GM21447 (cell line): Measurements from ENCODE around the gene STK24.

Experiments
- ATAC-seq: cut with Tn5 transposase; IDR thresholded peaks from one replicate; pipeline ENCODE4 v1.9.1; 2021; ENCODE audit not compliant: unreplicated experiment

The STK24 gene

DNA sequence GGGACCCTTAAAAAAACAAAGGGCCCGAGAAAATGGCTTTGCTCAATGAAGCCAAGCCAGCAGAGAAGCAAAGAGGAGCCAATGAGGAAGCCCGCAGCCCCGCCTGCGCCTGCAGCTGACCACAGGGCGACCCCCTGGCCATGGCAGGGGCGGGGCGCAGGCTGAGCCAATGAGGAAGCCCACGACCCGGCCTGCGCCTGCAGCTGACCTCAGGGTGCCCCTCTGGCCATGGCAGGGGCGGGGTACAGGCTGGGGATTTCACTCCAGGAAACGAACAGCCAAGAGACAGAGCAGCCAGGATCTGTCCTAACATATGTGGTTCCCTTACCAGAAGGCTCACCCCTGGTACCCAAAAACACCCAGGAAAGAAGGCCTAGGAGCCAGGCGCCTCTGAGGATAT is 101.4 kb downstream of the STK24 start:
- ATAC-seq: no peak

DNA sequence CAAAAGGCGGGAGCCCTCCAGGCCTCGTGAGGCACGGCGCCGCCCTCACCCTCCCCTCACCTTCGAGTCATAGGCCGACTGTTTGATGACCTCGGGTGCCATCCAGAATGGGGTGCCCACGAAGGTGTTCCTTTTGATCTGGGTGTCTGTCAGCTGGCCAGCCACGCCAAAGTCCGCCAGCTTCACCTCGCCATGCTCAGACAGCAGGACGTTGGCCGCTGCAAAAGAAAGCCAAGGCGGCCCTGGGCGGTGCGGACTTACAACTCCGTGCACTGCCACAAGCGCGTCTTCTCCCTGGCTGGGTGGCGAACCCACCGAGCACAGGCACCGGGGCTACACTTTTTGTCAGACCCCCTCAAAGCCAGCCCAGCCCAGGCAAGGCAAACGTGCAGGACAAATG is 102.1 kb downstream of the STK24 start:
- ATAC-seq: no peak

DNA sequence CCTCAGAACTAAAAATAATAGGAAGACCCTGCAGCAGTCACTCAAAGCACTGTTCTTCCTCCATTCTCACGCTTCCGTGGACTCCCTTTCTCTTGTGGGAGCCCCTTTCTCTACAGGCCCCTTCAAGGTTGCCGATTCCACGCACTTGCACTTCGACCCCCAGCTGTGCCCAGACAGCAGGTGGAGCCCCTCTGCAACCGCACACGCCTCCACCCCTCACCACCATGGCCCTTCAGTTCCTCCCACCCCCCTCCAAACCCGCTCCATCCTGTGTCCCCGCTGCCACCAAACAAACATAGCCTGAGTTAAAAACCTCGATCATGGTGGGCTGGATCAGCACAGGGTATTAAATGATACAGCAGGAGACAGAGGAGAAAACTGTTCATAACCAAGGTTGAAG is 102.6 kb downstream of the STK24 start:
- ATAC-seq: no peak

DNA sequence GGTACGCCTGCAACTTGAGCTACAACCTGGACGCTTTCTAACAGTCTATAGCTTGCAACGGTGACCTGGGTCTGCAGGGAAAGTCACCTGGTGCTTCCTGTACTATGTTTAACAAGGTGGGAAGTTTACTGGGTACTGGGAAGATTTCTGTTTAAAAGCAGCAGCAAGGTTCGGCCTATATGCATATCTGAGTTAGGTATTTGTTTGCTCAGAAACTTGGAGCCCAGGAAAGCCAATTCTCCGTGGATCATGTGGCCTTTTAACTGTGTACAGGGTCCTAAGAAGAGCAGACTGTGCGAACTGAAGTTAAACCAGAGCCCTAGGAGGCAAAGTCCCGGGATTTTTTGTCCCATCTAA is 103.1 kb downstream of the STK24 start:
- no peak for ATAC-seq

DNA sequence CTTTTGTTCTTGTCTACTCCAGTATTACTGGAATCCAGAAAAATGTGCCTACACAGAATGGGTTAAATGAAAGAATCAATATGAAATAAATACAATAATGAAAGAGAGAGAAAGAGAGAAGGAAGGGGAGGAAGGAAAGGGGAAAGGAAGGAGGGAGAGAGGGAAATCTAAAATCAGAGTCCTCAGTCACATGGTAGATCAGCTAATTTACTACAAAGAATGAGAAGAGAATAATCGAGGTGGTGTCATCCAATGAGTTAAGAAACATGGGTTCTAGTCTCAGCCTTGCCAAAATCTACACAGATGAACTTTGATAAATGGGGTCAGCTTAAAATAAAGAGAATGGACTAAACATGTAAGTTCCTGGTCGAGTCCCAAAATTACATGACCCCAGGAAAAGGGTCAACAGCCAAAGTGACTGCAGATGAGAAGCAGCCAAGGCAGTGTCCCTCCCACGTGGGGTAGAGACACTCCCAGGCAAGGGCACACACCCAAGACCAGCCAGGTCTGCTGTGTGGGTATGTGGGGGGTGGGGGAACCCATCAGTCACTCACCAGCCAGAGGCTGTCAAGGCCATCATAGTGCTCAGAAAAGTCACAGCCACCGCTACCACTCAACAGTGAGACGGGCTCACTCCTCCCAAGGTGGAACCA is 103.6 kb downstream of the STK24 start:
- no peak for ATAC-seq

DNA sequence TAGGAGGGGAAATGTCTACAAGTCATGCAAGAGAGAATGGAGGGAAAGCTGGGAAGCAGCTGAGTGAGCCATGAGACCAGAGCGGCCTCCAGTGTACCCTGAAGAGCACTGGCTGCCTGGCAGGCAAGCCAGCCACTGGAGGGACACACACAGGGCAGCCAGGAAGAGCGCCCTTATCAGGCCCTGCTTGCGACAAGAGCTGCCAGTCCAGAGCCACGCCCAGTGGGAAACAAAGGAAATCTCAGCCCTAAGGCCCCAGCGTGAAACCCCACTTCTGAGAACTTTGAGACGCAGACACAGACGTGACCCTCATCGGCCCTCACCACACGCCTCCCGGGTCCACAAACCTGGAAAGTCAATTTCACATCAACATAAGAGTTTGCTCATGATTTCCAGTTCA is 105.0 kb downstream of the STK24 start:
- no peak for ATAC-seq

DNA sequence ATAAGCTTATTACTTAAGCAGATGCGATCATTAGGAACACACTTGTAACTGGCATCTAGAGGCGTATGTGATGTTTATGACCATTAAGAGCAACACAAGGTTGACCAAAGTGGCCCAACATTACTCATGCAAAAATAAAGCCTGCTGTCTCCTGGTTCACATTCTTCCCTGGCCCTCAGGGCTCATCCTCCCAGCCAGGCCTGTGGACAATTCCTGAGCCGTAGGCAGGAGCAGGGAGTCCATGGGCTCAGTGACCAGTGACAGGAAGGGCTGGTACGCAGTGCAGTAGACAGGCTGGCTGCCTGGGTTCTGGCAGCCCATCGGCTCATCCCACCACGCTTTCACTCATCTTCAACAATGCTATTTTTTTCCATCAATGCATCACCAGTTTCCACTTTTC is 106.0 kb downstream of the STK24 start:
- ATAC-seq: no peak

DNA sequence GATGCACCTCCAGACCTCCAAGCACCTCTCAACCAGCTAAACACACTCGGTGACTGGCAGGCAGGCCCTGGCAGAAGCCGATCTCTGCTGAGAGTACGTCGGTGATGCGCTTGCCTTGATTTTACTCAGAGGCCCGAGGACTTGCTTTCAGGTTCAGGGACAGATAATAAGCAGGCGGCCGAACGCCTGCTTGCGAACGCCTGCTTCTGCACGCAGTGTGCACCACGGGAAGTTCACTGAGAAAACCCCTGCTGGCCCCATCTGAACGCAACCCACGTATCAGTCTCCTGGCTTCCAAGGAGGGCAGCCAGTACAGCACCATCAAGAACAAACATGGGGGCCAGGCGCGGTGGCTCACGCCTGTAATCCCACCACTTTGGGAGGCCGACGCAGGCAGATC is 108.0 kb downstream of the STK24 start:
- ATAC-seq: no peak

DNA sequence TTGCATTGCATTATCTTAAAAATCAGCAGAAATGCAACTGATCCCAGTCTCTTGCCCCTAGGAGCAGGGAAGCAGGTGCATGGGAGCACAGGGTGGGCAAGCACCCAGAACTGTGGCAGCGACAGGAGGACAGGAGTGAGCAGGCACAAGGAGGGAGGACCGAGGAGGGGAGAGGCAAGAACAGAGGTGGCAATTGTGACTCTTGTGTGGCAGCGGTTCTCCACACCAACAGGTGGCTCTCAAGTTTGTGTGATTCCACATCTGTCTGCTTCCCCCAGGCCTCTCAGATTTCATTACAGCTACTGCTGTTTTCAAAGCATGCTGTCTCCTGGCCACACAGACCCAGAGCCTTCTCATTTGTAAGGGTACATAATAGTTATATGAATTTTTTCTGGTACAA is 108.5 kb downstream of the STK24 start:
- no peak for ATAC-seq

DNA sequence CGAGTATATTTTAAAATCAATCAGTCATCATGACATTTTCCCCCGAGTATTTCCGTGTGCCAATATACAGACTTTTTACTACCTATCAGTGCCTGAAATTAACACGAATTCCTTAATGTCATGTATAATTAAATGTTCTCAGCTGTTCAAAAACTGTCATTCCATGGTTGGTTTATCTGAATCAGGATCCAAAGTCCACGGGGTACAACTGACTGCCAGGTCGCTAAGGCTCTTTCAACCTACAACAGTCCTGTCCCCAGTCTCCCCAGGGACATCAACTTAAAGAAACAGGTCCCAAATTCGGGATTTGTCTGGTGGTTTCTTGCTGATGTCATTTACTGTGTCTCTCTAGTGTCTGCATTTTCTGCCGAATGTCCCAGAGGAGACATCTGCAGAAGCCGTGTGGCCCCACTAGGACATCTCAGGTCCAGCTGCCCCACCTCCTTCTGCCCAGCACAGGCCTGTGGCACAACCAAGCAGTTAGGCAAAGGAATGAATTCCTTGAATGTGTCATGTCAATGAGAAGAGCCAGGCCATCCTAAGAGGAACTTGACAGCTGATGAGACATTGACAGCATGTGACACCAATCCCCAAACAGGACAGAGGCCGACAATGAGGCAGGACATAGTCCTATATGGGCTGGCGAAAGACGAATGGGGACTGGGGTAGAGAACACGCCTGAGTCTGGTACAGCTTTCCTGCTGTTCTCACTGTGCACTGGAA is 109.5 kb downstream of the STK24 start:
- no peak for ATAC-seq

DNA sequence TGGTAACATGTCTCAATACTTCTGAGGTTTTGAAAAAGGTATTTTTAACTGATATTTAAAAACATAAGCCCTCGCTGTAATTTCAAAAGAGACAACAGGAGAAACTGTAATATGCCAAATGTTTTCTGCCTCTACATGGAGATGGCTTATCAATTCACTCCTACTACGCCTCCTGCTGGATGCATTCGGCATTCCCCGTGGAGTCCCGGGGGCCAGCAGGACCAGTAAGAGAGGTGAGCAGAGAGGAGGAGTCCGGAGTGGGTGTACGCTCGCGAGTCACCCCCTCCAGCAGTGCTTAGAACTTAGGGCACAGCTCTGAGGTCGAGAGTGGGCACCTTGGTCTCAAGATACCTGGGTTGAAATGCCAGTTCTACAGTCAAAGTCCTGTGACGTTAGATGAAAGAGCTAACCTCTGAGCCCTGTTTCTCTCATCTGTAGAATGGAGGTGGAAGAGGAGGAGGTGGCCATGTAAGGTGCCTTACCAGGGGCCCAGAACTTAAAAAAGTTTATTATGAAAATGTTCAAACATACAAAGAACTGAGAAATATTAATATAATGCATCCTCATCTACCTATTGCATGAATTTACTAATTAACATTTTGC is 110.2 kb downstream of the STK24 start:
- no peak for ATAC-seq

DNA sequence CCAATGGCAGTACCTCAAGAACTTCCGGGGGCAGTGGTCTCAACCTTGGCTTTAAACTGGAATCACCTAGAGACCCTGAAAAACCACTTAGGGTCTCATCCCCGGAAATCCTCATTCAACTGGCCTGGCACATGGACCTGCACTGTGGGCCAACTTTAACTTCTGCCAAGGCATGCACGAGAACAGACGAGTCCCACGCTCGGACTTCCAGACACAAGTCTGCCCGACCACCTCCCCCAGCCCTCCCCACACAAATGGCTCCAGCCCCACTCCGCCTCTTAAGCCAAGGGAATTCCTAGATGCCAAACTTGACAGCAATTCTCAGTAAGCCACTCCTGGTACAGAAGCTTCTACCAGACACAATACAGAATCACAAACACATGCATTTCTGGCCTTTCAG is 114.0 kb downstream of the STK24 start:
- ATAC-seq: no peak

DNA sequence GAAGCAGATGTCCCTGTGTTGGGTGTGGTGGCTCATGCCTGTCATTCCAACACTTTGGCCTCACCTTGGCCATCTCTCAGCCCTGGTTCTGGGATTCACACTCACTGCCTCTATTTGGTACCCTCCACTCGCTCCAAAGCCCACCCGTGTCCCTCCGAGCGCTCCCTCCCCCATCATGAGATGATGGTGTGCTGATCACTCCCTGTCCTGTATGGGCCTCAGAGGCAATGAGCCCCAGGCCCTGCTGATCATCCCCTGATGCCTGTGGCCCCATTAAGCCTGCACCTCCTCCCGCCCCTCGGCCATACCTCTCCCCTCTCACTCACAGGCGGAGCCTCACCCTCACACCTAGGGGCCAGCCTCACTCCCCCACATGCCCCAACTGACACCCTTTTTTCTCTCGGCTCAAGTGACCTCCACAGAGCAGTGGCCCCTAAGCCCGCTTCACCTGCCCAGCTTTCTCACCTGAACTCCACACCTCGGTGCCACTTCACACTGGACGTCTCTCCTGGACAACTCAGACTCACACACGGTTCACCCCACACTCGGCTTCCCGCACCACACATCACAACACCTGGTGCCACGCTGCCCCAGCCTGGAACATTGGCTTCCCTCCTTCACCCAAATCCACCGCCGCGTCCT is 114.5 kb downstream of the STK24 start:
- ATAC-seq: no peak

DNA sequence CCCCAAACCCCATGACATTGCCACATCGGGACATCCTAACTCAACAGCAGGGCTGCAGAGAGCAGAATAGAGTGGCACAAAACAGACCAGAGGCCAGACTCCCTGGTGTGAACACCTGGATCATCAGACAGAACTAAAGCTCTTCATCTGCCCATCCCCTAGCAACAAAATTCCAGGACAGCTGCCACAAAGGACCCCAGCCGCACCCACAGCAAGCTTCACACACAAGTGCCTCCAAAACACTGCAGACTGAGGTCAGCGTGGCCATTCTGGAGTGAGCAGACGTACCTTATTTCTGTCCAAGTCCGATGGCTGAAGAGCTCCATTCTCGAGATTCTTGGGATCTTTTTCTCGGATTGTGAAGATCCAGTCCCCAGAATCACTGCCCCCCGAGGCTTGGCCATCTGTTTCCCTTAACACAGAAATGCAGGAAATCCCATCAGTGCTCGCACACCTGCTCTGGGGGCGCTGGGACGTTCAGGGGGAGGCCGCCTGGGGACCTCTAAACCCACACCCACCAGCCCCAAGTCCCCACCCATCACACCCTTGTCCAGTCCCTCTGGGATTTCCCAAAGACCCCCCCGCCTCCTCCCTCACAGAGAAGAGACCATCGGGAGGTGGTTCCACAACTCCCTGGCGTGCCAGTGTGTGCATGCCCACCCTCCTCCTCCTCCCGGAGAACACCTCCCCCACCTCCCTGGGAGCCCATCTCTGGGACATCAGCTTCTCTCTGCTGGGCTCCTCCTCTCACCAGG is 115.2 kb downstream of the STK24 start:
- ATAC-seq: no peak

DNA sequence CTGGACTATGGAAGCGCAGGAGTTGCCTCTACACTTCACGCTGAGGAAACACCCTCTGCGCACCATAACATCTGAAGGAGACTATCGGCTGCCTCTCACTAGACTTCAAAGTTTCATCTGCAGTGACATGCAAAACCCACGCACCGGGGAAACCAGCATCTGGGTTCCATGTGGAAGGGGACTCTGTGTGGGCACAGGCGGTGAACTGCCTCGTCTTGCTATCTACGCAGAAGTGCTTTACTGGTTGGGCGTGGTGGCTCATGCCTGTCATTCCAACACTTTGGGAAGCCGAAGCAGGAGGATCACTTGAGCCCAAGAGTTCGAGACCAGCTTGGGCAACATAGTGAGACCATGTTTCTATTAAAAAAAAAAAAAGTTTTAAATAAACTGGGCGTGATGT is 116.4 kb downstream of the STK24 start:
- ATAC-seq: no peak

DNA sequence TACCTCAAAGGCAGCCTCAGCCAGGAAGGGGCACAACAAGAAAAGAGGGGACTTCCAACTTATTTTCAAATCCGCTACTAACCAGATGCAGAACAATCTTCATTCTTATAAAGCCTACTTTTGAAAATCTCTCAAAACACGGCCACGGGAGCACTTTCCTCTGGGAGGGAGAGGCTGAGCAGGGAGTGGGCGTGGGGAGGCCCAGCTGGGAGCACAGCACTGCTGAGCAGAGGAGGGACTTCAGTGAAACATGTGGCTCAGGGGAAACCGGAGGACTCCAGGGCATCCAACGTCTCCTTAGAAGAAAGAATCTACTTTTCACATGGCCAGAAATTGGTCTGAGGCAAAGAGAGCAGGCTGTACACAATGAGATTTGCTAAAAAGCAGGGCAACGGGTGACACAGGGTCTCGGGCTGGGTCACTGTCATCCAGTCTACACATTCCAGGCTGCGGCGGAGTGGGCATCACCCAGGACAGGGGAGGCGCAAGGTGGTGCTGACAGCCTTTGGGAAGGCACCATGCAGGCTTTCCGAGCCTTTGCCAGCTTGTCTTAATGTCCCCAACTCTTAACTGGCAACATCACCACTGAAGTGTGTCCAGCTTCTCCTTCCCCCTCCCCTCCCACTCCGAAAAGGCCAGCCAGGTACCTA is 117.1 kb downstream of the STK24 start:
- no peak for ATAC-seq

DNA sequence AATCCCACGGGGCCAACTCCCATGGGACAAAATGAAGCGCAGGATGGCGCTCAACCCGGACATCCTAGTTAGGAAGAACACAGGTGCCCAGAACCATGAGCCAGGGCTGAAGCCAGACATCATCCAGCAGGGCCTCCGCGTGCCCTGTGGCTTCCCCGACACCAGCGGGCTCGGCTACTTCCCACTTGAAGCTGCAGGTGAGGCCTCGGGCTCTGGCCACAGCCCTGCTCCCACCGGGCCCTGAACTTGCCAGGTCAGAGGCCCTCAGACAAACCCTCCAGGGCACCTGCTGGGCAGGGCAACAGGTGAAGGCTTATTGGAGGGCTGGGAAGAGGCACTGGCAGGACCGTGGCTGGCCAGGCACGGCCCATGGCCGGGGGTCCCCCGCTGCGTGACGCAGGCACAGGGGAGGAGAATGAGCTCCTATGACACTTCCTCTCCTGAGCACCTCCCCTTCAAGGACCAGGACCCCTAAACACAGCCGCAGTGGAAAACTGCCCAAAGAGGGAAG is 117.7 kb downstream of the STK24 start:
- ATAC-seq: no peak

DNA sequence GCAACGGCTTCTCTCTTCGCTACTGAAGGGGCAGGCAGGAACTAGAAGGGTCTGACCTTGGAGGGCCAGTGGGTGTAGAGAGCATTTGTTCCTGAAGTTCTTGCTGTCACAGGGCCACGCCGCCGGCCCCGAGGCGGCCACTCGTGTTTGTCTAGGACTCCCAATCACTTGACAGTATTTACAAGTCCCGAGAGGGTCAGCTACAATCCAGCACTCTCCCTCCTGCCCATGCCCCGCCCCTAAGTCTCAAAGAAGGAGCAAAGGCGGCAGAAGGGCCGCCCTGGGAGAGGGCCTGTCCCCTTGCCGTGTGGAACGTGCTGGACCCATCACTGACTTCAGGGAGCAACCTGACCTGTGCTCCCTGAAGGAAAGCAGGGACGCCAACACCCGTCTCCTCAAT is 118.5 kb downstream of the STK24 start:
- ATAC-seq: no peak

DNA sequence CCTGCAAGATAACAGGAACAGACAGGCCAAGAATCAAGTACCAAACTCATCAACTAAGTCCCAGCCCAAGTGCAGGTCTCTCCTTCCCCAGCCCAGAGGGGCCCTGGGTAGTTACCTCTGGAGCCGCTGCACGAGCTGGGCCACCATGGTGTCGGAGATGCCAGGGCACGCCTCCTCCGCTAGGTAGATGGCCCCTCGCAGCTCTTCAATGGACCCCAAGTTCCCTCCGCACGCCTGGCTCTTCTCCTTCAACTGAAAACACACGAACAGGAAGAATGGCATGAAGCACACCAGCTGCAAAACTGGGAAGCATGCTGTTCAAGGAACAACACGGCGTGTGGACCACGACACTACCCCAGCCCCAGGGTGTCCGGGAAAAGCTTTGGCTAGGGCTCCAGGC is 119.9 kb downstream of the STK24 start:
- no peak for ATAC-seq

DNA sequence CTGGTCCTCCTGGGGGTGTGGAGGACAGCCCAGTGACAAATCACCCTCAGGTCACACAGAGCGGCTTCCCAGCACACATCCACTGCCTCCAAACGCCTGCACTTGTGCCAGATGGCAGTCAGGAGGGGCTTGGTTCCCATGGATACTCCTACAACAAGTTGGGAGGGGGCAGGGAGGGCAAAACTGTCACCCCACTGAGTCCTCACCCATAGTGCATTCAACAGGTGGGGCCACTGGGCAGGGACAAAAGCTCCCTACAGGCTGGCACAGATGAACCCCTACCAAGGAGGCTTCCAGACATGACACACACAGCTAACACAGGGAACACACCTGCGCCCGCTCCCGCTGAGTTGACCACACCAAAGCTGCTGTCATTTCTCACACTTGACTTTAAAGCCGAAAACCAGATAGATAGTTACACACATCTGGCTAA is 120.5 kb downstream of the STK24 start:
- no peak for ATAC-seq
